Effector memory CD8-positive, alpha-beta T cell (primary cell): ENCODE data around the gene SPOP.

Source experiments
- ATAC-seq: fragments of 150-1000 bp; cut with Tn5 transposase; replicated peaks from 2 replicates; pipeline ENCODE4 v1.10.0; 2021; ENCODE audit warnings: mild to moderate bottlenecking, moderate library complexity
- DNase-seq, 3 experiments: peaks; one replicate each; pipeline ENCODE4 v3.0.0; 2021
- H3K27ac Mint-ChIP-seq, 2 donors: one replicate each; pipeline ENCODE4 v1.8.0; 2022; ENCODE audit warnings: mild to moderate bottlenecking in 2 of 2, mixed read lengths in 2 of 2, moderate library complexity in 2 of 2
- H3K27me3 Mint-ChIP-seq, 2 donors: one replicate each; pipeline ENCODE4 v1.8.0; 2022; ENCODE audit warnings: mixed read lengths in 2 of 2
- H3K36me3 Mint-ChIP-seq: one replicate; pipeline ENCODE4 v1.8.0; 2022; ENCODE audit warnings: mild to moderate bottlenecking, moderate library complexity, mixed read lengths; ENCODE audit not compliant: insufficient read depth
- H3K4me1 Mint-ChIP-seq, 2 donors: one replicate each; pipeline ENCODE4 v1.8.0; 2022; ENCODE audit warnings: low read depth in 2 of 2, mixed read lengths in 2 of 2
- H3K4me3 Mint-ChIP-seq, 2 donors: one replicate each; pipeline ENCODE4 v1.8.0; 2022; ENCODE audit warnings: mild to moderate bottlenecking in 2 of 2, mixed read lengths in 2 of 2, moderate library complexity in 2 of 2
- H3K9me3 Mint-ChIP-seq, 2 donors: one replicate each; pipeline ENCODE4 v1.8.0; 2022; ENCODE audit warnings: mixed read lengths in 2 of 2

Gene SPOP

DNA sequence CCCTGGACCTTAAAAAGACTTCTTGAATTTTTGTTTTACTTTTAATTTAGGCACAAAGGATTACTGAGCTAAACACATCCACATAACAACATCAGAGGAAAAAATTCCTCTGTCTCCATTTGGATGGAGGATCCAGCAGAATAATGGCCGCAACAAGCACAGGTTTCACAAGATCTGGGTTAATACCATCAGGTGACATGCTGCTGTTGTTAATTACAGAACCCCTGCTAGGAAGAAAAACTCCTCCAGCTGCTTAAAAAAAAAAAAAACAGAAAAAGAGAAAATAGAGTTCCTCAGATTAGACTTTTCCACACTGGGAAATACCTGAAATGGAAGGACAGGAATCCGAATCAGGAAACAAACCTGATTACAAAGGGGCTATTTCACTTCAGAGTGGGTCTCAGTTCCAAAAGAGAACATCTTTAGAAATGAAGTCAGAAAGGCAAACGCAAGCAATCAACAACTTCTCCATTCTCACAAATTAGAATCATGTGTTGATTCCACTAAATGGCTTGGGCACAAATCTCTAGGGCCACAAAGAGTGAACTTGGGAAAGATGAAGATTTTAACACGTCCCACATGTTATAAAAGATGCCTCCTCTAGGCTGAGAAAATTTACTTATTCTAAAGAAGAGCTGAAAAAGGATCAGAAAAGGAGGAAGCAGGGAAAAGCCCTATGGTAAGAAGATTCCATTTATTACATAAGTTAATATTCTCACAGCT, 44.0 kb downstream of the SPOP start:
- DNase-seq, result no peak
- no peak overlapping the region for H3K4me3 Mint-ChIP-seq
- peaks cover 13% of the 10 kb centered on the region for H3K36me3 Mint-ChIP-seq
- no peak for ATAC-seq
- no peaks in the 10 kb centered on the region for H3K27me3 Mint-ChIP-seq
- peak overlapping the region in 1 of 2 donors; percentile 17 for H3K27ac Mint-ChIP-seq
- peaks cover 10 to 38% of the 10 kb centered on the region in 2 donors for H3K4me1 Mint-ChIP-seq
- no peaks in the 10 kb centered on the region for H3K9me3 Mint-ChIP-seq

DNA sequence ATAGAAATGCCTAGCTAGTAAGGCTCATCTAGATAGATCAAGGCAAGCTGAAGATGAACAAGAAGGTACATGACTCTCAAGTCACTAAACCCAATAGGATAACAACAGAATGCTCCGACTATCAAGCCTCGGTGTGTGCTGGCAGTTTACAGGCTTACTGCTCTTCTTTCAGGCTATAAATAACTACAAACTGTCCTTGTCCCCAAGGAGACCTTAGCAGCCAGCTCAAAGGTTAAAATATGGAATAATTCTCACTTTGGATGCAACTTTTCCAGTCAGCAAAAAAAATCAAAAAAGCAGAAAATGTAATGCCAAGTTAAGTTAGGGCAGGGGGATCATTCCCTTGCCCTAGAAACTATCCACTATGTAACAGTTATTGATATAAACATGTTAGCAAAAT, 44.6 kb downstream of the SPOP start:
- H3K27me3 Mint-ChIP-seq, result no peaks in the 10 kb centered on the region
- no peak for ATAC-seq
- H3K36me3 Mint-ChIP-seq, result peaks cover 12% of the 10 kb centered on the region
- H3K9me3 Mint-ChIP-seq, result no peaks in the 10 kb centered on the region
- peaks cover 12 to 39% of the 10 kb centered on the region in 2 donors for H3K4me1 Mint-ChIP-seq
- H3K27ac Mint-ChIP-seq, result no peak overlapping the region
- no peak for DNase-seq
- no peak overlapping the region for H3K4me3 Mint-ChIP-seq

DNA sequence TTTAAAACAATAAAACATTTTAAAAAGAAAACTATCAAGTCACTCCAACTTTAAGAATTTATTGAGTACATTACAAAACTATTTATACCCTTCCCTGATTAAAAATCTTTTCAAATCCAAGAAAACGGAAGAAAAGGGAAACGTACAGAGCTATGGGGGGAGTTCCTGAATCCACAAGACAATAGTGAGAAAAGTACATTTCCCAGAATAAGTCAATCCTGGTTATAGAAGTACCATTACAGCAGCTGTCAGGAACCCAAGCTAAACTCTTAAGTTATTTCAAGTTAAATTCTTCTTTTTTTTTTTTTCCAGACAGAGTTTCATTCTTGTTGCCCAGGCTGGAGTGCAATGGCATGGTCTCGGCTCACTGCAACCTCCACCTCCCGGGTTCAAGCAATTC, 45.7 kb downstream of the SPOP start:
- H3K4me3 Mint-ChIP-seq, result no peak overlapping the region
- DNase-seq, result no peak
- H3K27ac Mint-ChIP-seq, result peak overlapping the region in 1 of 2 donors; percentile 88
- H3K4me1 Mint-ChIP-seq, result peaks cover 9 to 41% of the 10 kb centered on the region in 2 donors
- no peaks in the 10 kb centered on the region for H3K27me3 Mint-ChIP-seq
- H3K36me3 Mint-ChIP-seq, result peaks cover 12% of the 10 kb centered on the region
- no peak for ATAC-seq
- H3K9me3 Mint-ChIP-seq, result no peaks in the 10 kb centered on the region

DNA sequence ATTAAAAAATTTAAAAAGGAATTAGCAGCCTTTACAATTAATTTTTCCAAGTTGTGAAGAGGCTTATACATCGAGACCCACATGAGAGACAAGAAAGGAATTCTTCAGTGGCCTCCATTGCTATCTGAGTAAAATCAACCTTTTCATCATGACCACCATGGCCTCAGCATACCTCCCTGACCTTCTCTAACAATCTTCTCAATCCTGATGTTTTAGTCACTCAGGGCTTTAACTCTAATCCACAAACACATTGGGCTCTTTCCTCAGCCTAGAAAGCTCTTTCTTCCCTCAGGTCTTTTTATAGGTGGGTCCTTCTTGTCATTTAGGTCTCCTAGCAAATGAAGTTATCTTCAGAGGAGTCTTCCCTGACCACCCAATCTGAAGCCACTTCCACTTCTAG, 46.4 kb downstream of the SPOP start:
- peak overlapping the region in 1 of 2 donors; percentile 88 for H3K27ac Mint-ChIP-seq
- peaks cover 9 to 41% of the 10 kb centered on the region in 2 donors for H3K4me1 Mint-ChIP-seq
- H3K9me3 Mint-ChIP-seq, result no peaks in the 10 kb centered on the region
- DNase-seq (no peak), ATAC-seq (no peak)
- peaks cover 12% of the 10 kb centered on the region for H3K36me3 Mint-ChIP-seq
- H3K27me3 Mint-ChIP-seq, result no peaks in the 10 kb centered on the region
- H3K4me3 Mint-ChIP-seq, result no peak overlapping the region

DNA sequence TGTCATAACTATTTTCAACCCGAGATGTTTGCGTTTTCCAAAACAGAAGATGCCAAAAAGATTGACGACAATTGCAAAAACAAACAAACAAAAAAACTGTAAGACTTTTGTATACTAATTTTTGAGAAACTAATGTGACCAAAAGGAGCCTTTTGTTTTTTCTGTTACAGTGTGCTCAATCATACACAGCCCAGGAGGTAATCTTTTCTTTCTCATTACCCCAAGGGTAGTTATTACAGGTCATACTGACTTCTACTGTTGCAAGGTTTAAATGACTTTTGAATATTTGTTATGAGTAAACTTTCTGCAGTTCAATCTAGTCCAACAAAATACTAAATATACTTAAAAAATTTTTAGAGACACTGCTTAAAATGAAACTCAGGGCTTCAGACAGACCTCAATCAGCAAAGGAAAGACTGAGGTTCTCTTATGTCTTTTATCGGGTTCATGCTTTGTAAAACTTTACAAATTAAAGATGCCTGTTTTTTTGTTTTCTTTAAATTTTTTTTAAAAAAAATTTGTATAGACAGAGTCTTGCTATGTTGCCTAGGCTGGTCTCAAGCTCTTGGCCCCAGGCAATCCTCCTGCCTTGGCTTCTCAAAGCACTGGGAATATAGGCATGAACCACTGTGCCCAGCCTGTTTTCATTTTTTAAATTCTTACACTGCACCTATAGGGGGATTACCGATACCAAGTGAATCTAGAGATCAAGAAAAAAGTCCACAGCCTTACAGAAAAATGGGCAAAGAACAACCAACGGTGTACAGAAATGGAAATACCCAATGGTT, 47.6 kb downstream of the SPOP start:
- Mint-ChIP-seq H3K27ac (peak overlapping the region in 1 of 2 donors; percentile 76), H3K27me3 (no peaks in the 10 kb centered on the region), H3K9me3 (no peaks in the 10 kb centered on the region), H3K4me1 (peaks cover 9 to 41% of the 10 kb centered on the region in 2 donors), H3K4me3 (no peak overlapping the region), H3K36me3 (peaks cover 4% of the 10 kb centered on the region)
- DNase-seq, result no peak
- no peak for ATAC-seq

DNA sequence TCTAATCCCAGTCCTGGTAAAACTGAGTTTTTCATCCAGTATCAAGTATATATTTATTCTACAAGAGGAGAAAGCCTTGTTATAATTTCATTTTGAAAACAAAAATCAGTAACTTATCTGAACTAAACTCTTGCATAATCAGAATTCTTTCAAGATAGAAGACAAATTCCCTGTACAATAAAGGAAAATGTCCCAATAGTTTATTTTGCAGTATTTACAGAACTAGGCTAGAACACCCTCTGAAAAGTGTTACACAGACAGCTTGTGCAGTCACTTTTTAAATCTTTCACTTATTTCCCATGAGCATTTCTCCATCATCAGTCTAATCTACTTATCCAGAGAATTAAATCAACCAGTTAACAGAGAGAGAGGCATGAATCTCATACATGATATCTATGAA, 48.5 kb downstream of the SPOP start:
- H3K4me3 Mint-ChIP-seq, result no peak overlapping the region
- peak overlapping the region in 1 of 2 donors; percentile 76 for H3K27ac Mint-ChIP-seq
- DNase-seq, result no peak
- no peaks in the 10 kb centered on the region for H3K36me3 Mint-ChIP-seq
- H3K4me1 Mint-ChIP-seq, result peaks cover 9 to 33% of the 10 kb centered on the region in 2 donors
- no peaks in the 10 kb centered on the region for H3K9me3 Mint-ChIP-seq
- H3K27me3 Mint-ChIP-seq, result no peaks in the 10 kb centered on the region
- ATAC-seq, result no peak

DNA sequence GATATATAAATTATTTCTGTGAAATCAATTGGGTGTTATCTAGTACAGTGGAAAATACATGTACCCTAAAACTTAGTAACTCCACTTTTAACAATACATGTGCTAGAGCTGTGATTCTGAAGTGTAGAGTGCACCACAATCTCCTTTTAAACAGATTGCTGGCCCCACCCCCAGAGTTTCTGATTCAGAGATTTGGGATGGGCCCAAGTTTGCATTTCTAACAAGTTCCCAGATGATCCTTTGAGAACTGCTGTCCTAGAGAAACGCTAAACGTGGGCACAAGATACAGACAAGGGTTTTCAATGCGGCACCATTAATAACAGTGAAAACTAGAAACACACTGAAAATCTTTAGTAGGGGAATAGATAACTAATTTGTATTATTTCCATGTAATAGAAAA, 53.0 kb downstream of the SPOP start:
- no peaks in the 10 kb centered on the region for H3K27me3 Mint-ChIP-seq
- peaks cover 31% of the 10 kb centered on the region for H3K36me3 Mint-ChIP-seq
- no peaks in the 10 kb centered on the region for H3K9me3 Mint-ChIP-seq
- DNase-seq (no peak), ATAC-seq (no peak)
- H3K4me3 Mint-ChIP-seq, result no peak overlapping the region
- no peak overlapping the region for H3K27ac Mint-ChIP-seq
- H3K4me1 Mint-ChIP-seq, result peaks cover 5 to 18% of the 10 kb centered on the region in 2 donors

DNA sequence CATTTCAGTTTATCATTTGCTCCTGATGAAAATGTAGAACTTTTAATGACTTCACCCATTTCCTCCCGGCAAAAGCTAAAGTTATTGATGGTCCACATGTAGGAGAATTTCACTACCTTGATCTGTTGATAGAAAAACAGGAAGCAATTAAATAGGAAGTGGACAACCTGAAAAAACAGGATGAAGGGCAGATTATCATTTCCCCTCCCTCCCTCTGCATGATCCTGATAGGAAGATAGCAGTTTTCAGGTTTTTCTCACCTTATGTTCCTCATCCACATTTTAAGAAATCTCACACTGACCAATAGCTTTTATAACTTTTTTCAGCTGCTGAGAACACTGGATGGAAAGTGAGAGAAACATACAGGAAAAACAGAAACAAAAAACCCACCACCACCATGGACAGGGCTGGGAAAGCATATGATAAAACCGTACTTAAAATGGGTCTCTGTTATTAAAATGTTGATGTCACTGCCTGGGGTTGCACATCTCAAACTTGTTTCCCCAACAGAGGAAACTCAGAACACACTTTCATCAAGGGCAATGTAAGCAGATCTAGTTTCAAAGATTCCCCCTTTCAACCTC, 55.9 kb downstream of the SPOP start:
- no peak overlapping the region for H3K27ac Mint-ChIP-seq
- peaks cover 0 to 5% of the 10 kb centered on the region in 2 donors for H3K4me1 Mint-ChIP-seq
- no peak for ATAC-seq
- H3K36me3 Mint-ChIP-seq, result peaks cover 56% of the 10 kb centered on the region
- no peaks in the 10 kb centered on the region for H3K9me3 Mint-ChIP-seq
- H3K27me3 Mint-ChIP-seq, result no peaks in the 10 kb centered on the region
- no peak for DNase-seq
- H3K4me3 Mint-ChIP-seq, result no peak overlapping the region

DNA sequence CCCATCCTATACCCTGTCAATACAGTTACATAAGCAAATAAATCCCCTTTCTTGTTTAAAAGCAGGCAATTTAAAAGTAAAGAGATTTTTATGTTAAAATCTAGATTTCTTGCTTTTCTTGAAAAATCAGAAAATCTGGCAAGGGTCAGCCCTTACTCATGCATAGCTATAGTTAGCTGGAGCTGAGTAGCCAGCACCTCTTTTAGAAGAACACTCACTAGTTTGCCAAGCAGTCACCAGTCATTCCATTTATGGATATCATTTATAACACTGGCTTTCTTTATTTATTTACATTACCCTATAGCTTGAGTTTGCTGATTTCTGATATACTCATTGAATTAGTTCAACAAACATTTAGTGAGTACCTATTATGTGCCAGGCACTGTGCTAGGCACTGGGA, 56.5 kb downstream of the SPOP start:
- H3K36me3 Mint-ChIP-seq, result peaks cover 62% of the 10 kb centered on the region
- H3K4me3 Mint-ChIP-seq, result no peak overlapping the region
- H3K27me3 Mint-ChIP-seq, result no peaks in the 10 kb centered on the region
- peaks cover 2 to 9% of the 10 kb centered on the region in 2 donors for H3K4me1 Mint-ChIP-seq
- peak overlapping the region in 1 of 2 donors; percentile 66 for H3K27ac Mint-ChIP-seq
- H3K9me3 Mint-ChIP-seq, result no peaks in the 10 kb centered on the region
- DNase-seq (no peak), ATAC-seq (no peak)

DNA sequence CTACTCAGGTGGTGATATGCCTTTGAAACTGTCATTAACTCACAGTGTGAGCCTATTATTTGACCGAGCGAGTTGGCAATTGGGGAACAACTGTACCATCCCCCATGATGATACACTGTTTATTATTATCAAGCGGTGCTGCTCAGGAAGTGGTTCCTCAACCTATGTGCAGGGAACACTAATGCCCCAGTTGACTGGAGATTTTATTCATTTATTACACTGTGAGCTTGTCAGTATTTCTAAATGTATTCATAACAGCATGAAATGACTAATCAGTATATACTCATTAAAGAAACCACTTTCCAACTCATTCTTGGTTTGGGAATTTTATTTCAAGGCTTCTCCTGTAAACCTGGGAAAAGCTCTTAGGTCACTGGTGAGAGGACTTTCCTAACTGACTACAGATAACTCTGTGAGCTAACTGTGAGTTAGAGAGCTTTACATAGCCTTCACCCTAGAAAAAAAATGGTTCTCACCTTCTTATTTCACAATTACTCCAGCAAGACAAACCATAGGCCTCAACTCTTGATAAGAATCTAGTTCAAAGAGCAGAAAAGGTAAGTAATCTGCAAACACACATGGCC, 59.8 kb downstream of the SPOP start:
- H3K4me1 Mint-ChIP-seq, result peaks cover 3% of the 10 kb centered on the region in 2 donors
- no peak overlapping the region for H3K27ac Mint-ChIP-seq
- DNase-seq, result no peak
- peaks cover 79% of the 10 kb centered on the region for H3K36me3 Mint-ChIP-seq
- no peaks in the 10 kb centered on the region for H3K9me3 Mint-ChIP-seq
- no peak for ATAC-seq
- no peaks in the 10 kb centered on the region for H3K27me3 Mint-ChIP-seq
- H3K4me3 Mint-ChIP-seq, result no peak overlapping the region

DNA sequence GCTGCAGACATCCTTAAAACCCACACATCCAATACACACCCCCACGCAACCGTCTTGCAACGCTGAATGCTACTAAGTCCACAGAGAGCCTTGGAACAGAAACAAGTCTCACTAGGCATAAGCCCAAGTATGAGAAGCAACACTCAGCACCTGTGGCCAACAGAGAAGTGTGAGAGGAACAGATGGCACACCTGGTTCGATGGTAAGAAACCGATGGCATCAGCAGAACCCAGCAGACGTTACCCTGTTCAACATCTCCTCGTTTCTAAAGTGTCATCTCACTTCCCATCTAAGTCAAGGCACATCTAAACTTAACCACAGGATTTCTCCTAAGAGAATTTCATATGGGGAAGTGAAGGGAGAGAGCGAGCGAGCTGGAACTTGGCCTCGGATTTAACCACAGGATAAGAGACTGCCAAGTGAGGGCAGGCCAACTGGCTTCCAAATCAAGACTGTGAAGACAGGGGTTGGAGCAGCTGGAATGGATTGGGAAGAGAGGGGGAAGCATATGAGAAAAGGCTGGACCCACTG, 61.2 kb downstream of the SPOP start:
- H3K27me3 Mint-ChIP-seq, result no peaks in the 10 kb centered on the region
- peaks cover 3% of the 10 kb centered on the region in 2 donors for H3K4me1 Mint-ChIP-seq
- H3K9me3 Mint-ChIP-seq, result no peaks in the 10 kb centered on the region
- no peak overlapping the region for H3K4me3 Mint-ChIP-seq
- peaks cover 71% of the 10 kb centered on the region for H3K36me3 Mint-ChIP-seq
- no peak for ATAC-seq
- DNase-seq, result no peak
- H3K27ac Mint-ChIP-seq, result peak overlapping the region in 1 of 2 donors; percentile 79

DNA sequence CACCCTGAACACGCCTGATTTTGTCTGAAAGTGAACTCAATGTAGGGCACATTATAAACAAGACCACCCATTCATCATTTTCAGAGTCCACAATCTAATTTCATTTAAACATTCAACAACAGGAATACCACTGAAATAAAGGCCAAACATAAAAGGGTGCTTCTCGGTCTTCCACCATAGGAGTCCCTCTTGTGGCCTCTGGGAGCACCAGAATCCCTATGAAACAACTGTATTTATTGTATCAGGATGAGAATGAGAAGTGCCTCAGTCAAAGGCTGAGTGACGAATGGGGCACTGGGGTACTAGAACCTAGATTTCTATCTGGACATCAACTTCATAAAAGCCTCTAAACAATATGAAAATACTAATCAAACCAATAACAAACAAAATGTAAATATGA, 61.8 kb downstream of the SPOP start:
- no peak for ATAC-seq
- no peak overlapping the region for H3K4me3 Mint-ChIP-seq
- peaks cover 71% of the 10 kb centered on the region for H3K36me3 Mint-ChIP-seq
- DNase-seq, result no peak
- H3K27me3 Mint-ChIP-seq, result no peaks in the 10 kb centered on the region
- peak overlapping the region in 1 of 2 donors; percentile 23 for H3K27ac Mint-ChIP-seq
- peaks cover 3% of the 10 kb centered on the region in 2 donors for H3K4me1 Mint-ChIP-seq
- H3K9me3 Mint-ChIP-seq, result no peaks in the 10 kb centered on the region

DNA sequence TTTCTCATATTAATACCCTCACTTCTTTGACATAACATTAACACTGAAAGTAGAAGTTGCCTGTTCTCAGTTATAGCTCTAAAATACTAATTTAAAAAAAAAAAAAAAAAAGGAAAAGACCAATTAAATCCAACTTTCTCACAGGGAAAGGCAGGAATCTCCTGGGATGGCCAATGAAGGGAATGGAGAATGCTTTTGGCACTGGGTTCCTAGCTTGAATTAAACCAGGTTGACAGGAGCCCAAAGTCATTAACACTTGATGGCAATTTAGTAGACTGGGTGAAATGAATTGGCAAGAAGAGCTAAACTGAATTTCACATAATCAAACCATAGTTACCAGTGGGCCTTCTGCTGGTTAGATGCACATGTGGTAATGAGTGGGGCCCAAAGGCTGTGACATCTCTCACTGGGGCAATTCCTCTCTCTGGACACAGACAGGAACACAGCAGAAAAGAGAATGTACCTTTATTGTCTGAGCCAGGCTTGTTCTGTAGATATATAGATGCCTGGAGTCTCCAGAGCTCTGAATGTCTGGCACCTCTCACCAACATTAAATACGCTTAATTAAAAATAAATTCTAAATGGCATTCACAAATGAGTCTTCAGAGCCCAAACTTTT, 64.6 kb downstream of the SPOP start:
- peaks cover 61% of the 10 kb centered on the region for H3K36me3 Mint-ChIP-seq
- no peaks in the 10 kb centered on the region for H3K9me3 Mint-ChIP-seq
- peaks cover 3% of the 10 kb centered on the region in 2 donors for H3K4me1 Mint-ChIP-seq
- H3K4me3 Mint-ChIP-seq, result no peak overlapping the region
- no peak for DNase-seq
- no peaks in the 10 kb centered on the region for H3K27me3 Mint-ChIP-seq
- ATAC-seq, result no peak
- H3K27ac Mint-ChIP-seq, result no peak overlapping the region
